Measurements from ENCODE around the gene CYB5RL. TPM values are rescaled to one million over a fixed set of nuclear protein-coding genes. Genes with fewer than 3 reads are reported as not detected.

CYB5RL gene
- total RNA-seq (2022) (12.9 and 14.5 TPM in 2 replicates), Bru-seq, nascent RNA (percentile 56 among the genes with signal in this experiment), BruChase-seq, experiment 1, labeled RNA remaining after a 6-hour chase (percentile 82 among the genes with signal in this experiment), BruChase-seq, experiment 2, labeled RNA remaining after a 2-hour chase (percentile 72 among the genes with signal in this experiment)
- long read RNA-seq, partial matches to known transcripts = 2 of 7 reads
- long read RNA-seq, other reads (novel, unspliced or antisense) = 5 of 7 reads

DNA sequence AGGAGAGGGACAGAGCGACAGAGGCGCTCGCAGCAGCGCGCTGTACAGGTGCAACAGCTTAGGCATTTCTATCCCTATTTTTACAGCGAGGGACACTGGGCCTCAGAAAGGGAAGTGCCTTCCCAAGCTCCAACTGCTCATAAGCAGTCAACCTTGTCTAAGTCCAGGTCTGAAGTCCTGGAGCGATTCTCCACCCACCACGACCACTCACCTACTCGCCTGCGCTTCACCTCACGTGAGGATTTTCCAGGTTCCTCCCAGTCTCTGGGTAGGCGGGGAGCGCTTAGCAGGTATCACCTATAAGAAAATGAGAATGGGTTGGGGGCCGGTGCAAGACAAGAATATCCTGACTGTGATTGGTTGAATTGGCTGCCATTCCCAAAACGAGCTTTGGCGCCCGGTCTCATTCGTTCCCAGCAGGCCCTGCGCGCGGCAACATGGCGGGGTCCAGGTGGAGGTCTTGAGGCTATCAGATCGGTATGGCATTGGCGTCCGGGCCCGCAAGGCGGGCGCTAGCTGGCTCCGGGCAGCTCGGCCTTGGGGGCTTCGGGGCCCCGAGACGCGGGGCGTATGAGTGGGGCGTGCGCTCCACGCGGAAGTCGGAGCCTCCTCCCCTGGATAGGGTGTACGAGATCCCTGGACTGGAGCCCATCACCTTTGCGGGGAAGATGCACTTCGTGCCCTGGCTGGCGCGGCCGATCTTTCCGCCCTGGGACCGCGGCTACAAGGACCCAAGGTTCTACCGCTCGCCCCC, at the start of gene CYB5RL, which contains the start of gene MRPL37:
Gene CYB5RL (minus strand): TSS at position 266 of the 754 bp plus-strand sequence. CDS start 4,414 bp downstream, outside the sequence.
Gene MRPL37 (plus strand): TSS at position 403 of the 754 bp plus-strand sequence. CDS start 77 bp downstream, at position 480.
- H3K4me1 Mint-ChIP-seq (ENCODE audit: low read depth, unreplicated experiment) = peaks cover 27% of the 10 kb centered on the region
- CTCF ChIA-PET = interaction anchor here (0.5 to 1.3 kb wide), 12 partner anchors 10 to 656 kb away, joined by 3 to 6 read pairs (median 3); no protein-coding TSS in a partner anchor
- peak; percentile 94 for DNase-seq
- H3K27me3 Mint-ChIP-seq (ENCODE audit: unreplicated experiment) = no peaks in the 10 kb centered on the region
- H3K9me3 Mint-ChIP-seq (ENCODE audit: low read depth, unreplicated experiment) = no peaks in the 10 kb centered on the region
- intact Hi-C loops (cut with micrococcal nuclease; ENCODE audit: unreplicated experiment) = loop anchor here (5.0 kb wide), 1 partner anchor 73 kb away; no protein-coding TSS in a partner anchor
- no TSS peak for BruUV-seq (replicated peaks)
- TF ChIP-seq, protein P1, sequence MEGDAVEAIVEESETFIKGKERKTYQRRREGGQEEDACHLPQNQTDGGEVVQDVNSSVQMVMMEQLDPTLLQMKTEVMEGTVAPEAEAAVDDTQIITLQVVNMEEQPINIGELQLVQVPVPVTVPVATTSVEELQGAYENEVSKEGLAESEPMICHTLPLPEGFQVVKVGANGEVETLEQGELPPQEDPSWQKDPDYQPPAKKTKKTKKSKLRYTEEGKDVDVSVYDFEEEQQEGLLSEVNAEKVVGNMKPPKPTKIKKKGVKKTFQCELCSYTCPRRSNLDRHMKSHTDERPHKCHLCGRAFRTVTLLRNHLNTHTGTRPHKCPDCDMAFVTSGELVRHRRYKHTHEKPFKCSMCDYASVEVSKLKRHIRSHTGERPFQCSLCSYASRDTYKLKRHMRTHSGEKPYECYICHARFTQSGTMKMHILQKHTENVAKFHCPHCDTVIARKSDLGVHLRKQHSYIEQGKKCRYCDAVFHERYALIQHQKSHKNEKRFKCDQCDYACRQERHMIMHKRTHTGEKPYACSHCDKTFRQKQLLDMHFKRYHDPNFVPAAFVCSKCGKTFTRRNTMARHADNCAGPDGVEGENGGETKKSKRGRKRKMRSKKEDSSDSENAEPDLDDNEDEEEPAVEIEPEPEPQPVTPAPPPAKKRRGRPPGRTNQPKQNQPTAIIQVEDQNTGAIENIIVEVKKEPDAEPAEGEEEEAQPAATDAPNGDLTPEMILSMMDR (IDR thresholded peaks at IDR 0.05; ENCODE audit: unreplicated experiment) = no peak
- peak within 1 kb of the TSS; percentile 77 for H3K27ac Mint-ChIP-seq (ENCODE audit: unreplicated experiment)
- H3K36me3 Mint-ChIP-seq (ENCODE audit: insufficient read depth, unreplicated experiment) = peaks cover 29% of the 10 kb centered on the region
- H3K4me3 Mint-ChIP-seq (ENCODE audit: low read depth, unreplicated experiment) = peak within 1 kb of the TSS; percentile 96

DNA sequence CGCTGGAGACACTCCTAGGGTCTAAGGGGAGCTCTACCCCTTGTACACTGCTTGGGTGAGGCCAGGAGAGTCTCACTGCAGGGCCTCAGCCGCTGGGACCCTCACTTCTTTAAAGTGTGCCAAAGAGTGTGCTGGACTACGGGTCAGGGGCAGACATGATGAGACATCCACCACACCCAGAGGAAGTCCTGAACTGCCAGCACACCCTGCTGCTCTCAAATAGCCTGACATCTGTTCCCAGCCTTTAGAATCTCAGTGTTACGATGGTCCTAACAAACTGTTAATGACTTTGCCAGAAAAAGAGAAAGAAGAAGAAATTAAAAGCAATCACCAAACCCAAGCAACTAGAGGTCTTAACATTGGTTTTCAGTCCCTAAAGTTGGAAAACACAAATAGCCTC, 49.1 kb upstream of the CYB5RL start:
- H3K9me3 Mint-ChIP-seq (ENCODE audit: low read depth, unreplicated experiment) = no peaks in the 10 kb centered on the region
- BruUV-seq (replicated peaks) = no TSS peak
- no peak overlapping the region for H3K4me3 Mint-ChIP-seq (ENCODE audit: low read depth, unreplicated experiment)
- TF ChIP-seq, protein P1 (IDR thresholded peaks at IDR 0.05; ENCODE audit: unreplicated experiment) = no peak
- no peaks in the 10 kb centered on the region for H3K27me3 Mint-ChIP-seq (ENCODE audit: unreplicated experiment)
- peak overlapping the region; percentile 14 for H3K27ac Mint-ChIP-seq (ENCODE audit: unreplicated experiment)
- H3K36me3 Mint-ChIP-seq (ENCODE audit: insufficient read depth, unreplicated experiment) = no peaks in the 10 kb centered on the region
- CTCF ChIA-PET = no interaction called here
- intact Hi-C loops (cut with micrococcal nuclease; ENCODE audit: unreplicated experiment) = no loop called here
- H3K4me1 Mint-ChIP-seq (ENCODE audit: low read depth, unreplicated experiment) = peaks cover 9% of the 10 kb centered on the region
- DNase-seq = no peak

- H3K4me1 Mint-ChIP-seq (ENCODE audit: low read depth, unreplicated experiment) = peaks cover 9% of the 10 kb centered on the region
- H3K4me3 Mint-ChIP-seq (ENCODE audit: low read depth, unreplicated experiment) = no peak overlapping the region
- H3K27me3 Mint-ChIP-seq (ENCODE audit: unreplicated experiment) = no peaks in the 10 kb centered on the region
- TF ChIP-seq, protein P1 (IDR thresholded peaks at IDR 0.05; ENCODE audit: unreplicated experiment) = no peak
- intact Hi-C loops (cut with micrococcal nuclease; ENCODE audit: unreplicated experiment) = no loop called here
- DNase-seq = no peak
- H3K36me3 Mint-ChIP-seq (ENCODE audit: insufficient read depth, unreplicated experiment) = no peaks in the 10 kb centered on the region
- H3K27ac Mint-ChIP-seq (ENCODE audit: unreplicated experiment) = no peak overlapping the region
- H3K9me3 Mint-ChIP-seq (ENCODE audit: low read depth, unreplicated experiment) = no peaks in the 10 kb centered on the region
- no TSS peak for BruUV-seq (replicated peaks)
- CTCF ChIA-PET = no interaction called here
Observed at GRCh38 chr1:54247863-54248515, 48.2 kb upstream of the CYB5RL start.

GRCh38 chr1:54246116-54246721, 46.4 kb upstream of the CYB5RL start:
- no peaks in the 10 kb centered on the region for H3K27me3 Mint-ChIP-seq (ENCODE audit: unreplicated experiment)
- DNase-seq = no peak
- no peaks in the 10 kb centered on the region for H3K9me3 Mint-ChIP-seq (ENCODE audit: low read depth, unreplicated experiment)
- intact Hi-C loops (cut with micrococcal nuclease; ENCODE audit: unreplicated experiment) = no loop called here
- H3K4me3 Mint-ChIP-seq (ENCODE audit: low read depth, unreplicated experiment) = no peak overlapping the region
- H3K27ac Mint-ChIP-seq (ENCODE audit: unreplicated experiment) = no peak overlapping the region
- BruUV-seq (replicated peaks) = no TSS peak
- CTCF ChIA-PET = no interaction called here
- peaks cover 9% of the 10 kb centered on the region for H3K4me1 Mint-ChIP-seq (ENCODE audit: low read depth, unreplicated experiment)
- H3K36me3 Mint-ChIP-seq (ENCODE audit: insufficient read depth, unreplicated experiment) = no peaks in the 10 kb centered on the region
- TF ChIP-seq, protein P1 (IDR thresholded peaks at IDR 0.05; ENCODE audit: unreplicated experiment) = no peak
